ENCODE measurements around the gene GRM4.

The GRM4 gene

DNA sequence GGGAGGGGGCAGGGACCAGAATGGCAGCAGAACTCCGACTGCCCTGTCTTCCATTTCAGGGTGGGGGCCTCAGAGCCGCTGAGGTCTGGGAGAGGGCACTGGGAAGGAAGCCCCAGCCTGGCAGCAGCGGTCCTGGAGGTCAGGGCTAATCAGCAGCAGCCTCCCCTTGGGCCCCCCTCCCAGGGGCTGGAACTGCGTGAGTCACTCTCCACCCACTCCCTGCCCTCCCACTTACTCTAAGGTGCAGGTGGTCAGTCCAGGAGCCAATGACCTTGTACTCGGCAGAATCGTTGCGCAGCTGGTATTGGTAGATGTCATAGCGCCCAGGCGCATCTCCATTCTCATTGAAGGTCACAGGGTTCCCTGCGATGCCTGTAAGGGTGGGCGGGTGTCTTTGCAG, 105.9 kb downstream of the GRM4 start:
- no peak for DNase-seq

DNA sequence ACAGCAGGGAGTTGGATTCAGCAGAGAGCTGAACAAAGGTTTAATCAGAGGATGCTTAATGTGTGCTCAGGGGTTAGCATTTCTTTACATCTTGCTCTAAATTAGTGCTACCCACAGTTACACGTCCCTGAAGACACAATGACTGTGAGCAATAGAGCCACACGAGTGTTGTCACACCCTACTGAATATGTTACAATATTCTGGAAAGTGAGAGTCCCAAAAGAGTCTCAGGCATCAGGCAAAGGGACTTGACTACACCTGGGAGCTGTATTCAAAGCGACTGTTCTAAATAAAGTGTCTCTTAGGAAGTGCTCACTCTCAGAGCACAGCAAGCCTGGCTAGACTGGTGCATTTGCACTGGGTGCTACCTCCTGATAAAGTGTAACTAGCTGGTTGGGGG, 108.7 kb downstream of the GRM4 start:
- no peak for DNase-seq

DNA sequence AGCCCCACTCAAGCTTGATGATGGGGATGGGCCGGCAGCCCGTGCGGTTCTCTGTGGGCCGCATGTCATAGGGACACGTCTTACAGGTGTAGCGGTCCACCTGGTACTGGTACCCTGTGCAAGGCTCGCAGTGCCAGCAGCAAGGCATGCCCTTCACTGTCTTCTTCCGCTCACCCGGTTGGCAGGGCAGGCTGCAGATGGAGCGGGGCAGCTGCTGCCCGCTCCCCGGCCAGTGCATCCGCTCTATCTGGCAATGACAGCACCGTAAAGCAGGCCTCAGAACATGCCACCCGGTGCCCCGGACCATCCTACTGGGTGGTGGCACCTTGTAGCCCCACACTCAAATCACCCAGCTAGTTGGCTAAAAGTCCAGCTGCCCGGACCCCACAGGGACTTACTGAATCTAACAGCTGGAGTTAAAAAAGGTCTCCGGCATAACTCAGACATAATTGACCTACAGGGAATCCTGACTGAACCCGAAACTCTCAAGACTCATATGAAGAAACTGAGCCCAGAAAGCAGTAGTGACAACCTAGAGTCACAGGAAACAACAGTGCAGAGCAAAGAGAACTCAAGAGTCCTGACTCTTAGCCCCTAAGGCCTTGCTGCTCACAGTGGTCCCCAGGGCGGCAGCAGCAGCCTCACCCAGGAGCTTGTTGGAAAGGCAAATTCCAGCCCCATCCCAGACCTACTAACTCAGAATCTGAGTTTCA, 109.4 kb downstream of the GRM4 start:
- no peak for DNase-seq

DNA sequence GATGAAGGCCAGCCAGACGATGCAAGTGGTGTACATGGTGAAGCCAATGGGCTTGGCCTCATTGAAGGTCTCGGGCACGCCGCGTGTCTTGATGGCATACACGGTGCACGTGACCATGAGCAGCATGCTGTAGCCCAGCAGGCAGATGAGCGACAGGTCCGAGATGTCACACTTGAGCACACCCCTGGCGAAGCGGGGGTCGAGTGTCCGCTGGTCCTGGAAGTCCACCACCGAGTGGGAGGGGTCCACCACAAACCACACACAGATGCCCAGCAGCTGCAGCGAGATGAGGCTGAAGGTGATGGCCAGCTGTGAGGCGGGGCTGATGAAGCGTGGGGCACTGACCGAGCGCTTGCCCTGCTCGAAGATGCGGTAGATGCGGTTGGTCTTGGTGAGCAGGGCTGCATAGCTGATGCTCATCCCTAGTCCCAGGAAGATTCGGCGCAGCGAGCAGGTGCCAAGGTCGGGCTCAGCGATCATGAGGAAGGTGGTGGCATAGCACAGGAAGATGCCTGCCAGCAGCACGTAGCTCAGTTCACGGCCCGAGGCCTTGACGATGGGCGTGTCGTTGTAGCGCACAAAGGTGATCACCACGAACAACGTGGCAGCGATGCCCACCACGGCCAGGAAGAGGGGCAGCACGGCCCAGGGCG, 110.1 kb downstream of the GRM4 start:
- no peak for DNase-seq

DNA sequence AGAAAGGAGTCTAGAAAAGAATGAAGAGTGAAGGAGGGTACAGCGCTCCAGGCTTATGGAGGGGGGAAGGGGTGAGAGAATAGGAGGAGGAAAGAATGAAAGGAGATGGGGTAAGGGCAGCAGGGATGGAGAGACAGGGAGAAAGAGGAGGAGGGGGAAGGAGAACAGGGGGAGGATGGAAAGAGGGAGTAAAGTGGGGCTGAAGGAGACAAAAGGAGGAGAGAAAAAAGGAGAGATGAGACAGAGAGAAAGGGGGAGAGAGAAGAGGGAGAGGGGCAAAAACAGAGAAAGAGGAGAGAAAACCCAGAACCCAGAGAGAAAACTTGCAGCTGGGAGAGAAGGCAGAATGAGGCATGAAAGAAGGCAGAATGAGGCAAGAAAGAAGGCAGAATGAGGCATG, 110.7 kb downstream of the GRM4 start:
- no peak for DNase-seq

DNA sequence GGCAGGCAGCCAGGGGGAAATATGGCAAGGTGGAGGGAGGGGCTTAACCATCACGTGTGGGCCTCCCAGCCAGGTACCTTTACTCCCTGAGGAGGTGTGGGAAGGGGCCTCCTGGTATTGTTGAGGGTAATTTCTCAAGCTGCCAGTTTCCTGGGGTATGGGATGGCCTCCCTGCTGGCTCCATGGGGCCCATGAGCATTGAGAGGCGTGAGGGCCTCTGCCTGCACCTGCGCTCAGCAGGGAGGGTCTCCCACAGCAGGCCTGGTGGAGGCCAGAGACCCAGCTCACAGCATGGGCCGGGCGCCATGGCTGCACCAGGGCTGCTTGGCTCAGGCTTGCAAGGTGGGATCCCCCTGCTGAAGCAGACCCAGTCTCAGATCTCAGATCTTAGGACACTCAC, 113.0 kb downstream of the GRM4 start:
- no peak for DNase-seq

DNA sequence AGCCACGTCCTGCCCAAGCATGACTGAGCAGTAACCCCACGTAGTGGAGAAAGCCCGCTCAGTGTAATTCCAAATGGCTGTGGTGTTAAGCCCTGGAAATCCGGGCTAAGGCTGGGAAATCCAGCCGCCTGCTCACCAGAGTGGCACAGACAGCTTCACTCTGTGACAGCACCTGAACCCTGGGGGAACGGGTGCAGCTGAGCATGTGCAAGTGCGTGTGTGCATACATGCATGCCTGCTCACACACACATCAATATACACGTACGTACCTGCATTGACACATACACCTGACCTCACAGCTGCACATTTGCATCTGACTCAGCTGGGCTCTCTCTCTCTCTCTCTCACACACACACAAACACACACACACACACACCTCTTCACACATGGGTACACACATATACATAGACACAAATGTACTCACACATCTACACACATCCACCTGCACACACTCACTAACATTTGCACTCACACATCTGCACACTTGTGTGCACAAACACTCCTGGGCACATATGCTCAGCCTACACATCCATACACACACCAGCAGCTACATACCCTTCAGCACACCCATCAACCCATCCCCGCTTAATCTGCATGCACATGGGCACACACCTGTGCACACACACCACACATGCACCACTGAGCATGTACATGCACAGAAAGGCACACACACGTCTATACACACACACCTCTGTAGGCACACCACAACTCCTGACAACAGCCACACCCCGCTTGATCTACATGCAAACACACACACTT, 114.1 kb downstream of the GRM4 start:
- no peak for DNase-seq

DNA sequence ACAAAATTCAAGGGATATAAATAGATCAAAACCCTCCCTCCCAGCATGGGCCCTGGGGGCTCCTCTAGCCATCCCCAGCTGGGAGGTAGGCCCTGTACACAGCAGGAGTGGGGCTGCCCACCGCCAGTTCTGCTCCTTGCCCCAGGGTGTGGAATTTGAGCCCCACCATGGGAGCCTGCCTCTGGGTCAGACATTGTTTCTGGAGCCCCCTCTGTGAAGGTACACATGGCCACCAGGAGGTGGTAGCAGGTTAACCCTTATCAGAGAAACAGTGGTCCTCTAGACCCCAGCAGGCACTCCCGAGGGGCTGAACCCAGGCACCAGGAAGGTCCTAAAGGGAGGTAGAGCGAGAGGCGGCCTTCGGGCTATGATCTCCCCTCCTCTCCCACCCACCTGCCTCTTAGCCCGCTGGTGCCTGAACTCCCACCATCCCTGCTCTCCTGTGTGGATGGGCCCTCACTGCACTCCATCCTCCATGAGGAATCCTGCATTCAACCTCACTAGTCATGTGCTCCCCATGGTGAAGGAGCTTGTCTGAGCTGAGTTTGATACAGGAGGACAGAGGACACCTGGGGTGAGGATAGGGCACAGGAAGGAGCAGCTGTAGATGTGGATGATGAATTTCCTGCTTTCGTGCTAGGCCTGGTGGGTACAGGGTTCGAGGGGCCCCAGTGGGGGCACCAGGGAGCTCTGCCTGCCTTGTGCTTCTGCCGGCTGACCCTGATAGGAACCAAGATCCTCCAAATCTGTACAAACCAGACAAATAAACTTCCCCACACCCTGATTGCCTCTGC, 114.9 kb downstream of the GRM4 start:
- DNase-seq, result no peak

DNA sequence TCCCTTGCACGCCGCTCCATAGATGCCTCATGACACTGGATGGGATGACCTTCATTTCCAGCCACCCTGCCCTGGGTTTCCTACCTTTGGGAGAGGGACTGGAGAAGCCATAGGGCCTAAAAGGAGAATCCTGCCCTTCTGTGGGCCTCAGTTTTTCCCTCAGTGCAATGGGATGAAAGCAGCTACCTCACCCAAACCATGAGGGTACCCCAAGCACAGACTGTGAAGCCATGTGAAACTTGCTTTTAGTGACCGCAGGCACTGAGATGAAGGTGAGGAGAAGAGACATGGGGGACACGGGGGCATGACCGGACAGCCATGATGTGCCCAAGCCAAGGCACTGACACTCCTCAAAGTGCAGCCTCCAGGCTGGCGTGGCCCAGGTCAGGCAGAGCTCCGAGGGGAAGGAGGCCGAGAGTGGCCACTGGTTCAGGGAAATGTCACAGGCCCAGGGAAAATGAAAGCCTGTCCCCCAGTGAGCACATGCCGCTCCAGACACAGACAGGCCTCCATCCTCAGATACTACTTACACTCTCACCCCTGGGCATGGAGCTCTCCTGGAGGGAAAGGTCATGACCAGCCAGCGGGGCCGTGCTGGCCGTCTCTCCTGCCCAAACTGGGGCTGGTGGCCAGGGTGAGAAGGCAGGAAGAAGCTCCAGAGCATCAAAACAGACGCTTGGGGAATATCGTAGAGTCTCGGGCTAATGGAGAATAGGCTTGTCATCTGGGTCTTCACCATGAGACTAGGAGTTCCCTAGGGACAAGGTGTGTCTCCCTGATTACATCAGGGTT, 116.2 kb downstream of the GRM4 start:
- no peak for DNase-seq

DNA sequence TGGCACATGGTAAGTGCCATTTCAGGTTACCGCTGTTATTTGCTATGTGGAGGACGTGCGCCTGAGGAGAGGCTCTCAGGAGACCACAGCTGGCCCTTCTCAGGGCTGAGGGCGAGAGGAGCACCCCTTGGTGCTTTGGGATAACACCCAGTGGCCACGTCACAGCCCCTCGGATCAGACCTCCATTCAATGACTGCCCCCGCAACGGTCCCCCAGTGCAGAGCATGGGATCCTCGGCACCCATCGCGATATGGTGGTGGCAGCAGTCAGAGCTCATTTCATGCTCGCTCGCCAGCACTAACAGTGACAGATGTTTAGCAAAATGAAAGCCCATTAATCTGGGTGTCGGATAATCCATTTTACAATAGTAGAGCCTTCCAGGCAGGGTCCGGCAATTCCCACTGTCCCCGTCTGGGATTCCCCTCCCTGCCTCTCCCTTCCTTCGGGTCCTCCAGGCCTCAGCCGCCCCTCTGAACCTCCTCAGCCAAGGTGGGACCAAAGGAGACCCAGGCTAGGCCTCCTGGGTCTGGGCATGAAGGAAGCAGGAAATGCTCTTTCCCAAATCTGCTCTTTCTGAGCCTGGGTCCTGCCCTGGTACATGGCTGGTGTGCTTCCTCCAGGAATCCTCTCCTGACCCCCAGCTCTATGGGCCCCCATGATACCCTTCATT, 117.1 kb downstream of the GRM4 start:
- no peak for DNase-seq

DNA sequence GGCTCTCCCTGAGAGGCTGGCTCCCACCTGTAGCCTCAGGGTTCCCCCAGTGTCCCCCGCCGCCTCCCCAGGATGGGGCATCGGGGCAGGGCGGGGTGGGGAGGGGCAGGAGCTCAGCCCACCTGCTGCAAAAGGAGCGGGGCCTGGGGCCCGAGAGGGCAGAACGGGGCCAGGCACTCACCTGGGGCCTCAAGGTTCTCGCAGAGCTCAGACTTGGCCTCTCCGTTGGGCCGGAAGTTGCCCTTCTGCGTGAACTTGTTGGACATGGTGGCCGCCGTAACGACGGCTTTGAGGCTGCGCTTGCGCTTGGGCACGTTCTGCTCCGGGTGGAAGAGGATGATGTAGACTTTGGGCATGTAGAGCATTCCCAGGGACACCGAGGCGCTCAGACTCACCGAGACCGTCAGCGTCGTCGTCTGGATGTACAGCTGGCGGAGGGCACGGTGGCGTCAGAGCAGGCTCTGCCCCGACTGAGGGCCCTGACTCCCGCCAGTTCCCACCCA, 117.9 kb downstream of the GRM4 start:
- DNase-seq, result no peak

DNA sequence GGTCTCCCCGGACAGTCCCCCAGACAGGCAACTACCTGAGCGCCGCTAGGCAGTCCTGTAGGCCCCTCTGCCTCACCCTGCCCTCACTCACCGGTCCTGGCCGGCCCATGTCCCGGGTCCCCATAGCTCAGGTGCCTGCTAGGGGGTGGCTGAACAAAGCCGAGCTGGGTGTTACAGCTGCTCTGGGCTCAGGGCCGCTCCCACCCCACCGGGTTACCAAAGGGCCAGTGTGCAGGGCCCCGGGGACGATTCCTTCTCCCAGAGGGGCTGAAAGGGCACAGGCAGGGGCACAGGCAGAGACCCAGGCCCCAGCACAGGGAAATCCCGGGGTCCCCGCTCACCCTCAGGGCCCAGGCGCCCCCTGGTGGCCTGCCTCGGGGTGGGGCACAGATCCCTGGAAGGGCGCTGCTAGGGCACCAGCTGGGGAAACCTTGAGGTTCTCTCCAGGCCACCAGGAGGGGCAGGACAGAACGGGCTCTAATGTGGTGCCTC, 118.4 kb downstream of the GRM4 start:
- peak in 1 of 2 experiments; percentile 49 for DNase-seq

DNA sequence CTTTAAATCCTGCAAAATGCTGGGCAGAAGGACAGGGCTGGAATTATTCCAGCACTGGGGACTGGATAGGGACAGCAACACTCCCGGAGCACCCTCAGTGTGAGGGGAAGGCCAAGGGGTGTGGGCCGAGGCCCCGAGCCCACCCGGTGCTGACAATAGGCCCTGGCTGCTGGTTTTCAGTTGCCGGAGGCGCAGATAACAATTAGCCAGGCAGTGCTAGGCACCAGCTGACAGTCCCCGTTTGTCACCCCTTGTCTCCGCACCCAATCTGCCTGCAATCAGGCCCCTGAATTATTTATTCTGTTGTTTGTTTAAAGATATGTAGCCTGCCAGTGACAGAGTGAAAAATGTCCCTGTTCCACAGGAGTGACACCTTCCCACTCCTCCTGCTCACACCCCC, 120.0 kb downstream of the GRM4 start:
- DNase-seq, result no peak

DNA sequence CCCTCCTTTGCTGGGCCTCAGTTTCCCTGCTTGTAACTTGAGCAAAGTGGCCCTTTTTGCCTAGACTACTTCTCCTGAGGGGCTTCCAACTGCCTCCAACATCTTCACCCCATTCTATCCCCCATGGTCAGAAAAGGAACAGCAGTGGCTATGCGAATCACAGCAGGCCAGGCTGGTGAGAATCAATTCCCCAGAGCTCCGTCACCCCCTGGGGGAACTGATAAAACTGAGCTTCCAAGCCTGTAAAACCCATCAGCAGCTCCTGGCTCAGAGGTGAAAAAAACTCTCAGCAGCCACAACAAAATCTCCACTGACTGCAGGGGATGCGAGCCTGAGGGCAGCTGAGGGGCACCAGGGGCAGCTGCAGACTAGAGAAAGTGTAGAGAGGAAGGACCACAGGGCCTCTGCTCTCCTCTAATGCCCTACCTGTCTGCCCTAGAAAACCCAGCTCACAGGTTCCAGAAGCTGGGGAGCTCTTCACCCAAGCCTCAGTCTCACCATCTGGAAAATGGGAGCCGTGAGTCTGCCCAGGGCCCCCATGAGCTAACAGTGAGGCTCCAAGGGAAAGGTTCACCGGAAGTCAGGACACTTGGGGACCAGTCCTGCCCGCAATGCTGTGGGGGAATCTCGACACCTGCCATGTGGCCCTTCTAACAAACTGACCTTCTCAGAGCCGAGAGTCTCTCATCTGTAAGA, 120.6 kb downstream of the GRM4 start:
- no peak for DNase-seq

DNA sequence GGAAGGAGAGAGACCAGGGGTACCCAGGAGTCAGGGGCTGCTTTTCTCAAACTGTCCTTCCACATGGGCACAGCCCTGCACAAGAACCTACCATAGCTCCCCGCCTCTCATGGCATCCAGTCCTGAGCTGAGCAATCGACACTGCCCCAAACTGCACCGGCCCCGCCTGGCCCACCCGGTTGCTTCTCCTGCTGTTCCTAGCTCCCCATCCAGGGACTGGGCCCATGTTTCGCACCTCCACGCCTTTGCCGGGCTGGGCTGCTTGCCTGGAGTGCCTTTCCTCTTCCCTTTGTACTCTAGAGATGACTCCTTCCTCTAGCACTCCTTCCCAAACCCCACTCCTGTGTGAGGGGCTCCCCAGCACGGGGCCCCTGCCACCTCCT, 123.0 kb downstream of the GRM4 start:
- no peak for DNase-seq

DNA sequence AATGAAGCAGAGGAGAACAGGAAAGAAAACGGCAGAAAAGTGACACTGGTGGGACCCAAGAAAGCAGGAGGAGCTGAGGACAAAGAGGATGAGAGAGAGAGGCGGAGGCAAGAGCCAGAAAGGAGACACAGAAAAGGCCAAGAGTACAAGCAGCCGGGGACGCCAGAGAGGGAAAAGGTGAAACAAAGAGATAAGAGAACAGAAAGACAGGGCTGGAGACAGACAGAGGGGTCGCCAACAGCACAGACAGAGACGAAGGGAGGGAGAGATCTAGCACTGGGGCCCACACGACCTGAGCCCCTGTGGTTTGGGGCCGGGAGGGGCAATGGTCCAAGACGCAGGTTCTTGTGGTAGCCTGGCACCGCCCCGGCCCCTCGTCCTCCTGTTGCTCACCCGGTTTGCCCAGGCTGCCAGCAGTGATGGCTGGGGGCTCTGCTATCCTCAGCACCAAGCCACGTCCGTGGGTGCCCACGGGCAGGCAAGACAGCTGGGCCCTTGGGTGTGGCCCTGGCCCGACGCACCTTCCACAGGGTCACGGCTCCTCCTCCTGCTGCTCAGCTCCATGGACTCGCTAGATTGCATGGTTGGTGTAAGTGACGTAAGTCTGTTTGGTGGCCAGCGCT, 123.5 kb downstream of the GRM4 start:
- no peak for DNase-seq

DNA sequence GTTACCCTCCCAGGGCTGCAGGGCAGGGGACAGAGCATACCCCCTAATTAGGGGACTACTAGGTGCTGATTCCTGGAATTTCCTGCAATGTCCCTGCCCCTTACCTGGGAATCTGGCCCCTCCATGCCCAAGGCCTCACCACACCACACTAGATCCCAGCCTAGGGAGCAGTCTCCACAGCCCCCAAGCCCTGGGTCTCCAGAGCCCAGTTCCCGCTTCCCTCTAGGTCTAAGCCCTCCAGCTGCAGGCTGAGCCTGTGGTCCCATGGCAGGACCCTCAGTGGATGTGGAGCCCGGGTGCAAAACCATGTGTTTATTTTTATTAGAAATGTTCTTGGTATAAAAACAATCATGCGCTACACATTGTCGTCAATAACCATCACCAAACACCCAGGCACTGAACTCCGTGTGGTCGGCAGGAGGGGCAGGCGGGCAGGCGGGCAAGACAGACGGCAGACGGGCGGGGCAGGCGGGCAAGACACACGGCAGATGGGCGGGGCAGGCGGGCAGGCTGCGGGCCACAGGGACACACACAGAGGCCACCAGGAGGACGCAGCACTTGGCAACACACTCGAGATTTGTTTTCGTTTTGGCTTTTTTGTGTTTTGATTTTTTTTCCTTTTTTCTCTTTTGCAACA, 124.2 kb downstream of the GRM4 start:
- DNase-seq, result no peak

DNA sequence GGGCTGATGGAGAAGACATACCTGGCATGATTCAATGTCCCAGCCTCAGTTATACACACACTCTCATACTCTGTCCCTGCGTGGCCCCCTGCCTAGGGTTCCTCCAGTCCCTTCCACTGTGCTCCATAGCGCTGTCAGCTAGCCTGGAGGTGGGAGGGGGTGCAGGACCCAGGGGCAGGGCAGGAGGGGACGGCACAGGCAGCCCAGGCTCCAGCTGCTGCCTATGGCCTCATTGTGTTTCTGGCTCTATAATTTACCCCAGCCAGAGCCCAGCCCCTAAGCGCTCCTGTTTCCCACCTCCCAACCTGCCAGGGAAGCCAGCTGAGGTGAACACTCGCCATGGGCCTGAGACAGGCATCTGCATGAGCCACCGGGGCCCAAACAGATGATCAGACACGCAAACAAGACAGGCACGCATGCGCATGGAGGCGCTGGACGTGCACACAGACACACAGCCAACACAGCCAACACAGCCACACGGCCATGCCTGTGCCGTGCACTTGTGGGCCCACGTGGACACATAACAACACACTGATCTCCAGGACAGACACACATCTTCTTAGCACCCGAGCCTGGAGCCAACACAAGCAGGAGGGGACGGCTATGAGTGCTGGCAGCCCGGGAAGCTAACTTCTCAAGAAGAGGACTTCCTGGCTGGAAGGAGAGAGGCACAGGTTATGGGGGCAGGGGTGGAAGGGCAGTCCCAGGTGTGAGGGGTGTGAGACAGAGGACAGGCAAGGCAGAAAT, 124.9 kb downstream of the GRM4 start:
- no peak for DNase-seq

DNA sequence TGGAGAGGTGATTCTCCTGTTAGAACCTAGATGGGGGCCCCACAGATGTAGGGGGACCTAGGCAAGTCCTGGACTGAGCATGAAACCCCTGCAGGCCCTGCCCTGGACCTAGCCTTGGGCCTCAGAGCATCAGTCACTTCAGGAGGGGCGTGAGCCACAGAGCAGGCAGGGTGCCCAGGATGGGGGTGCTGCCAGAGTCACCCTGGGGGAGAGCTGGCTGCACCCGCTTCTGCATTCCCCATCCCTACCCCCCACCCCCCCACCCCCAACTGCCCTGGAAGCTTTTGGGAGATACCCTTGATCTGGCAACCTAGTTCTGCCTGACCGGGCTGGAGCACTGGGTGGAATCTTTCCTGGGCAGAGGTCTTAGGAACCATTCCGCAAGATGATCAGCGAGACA, 125.6 kb downstream of the GRM4 start:
- no peak for DNase-seq

Measured in SW 1271 (cell line).